T-helper 1 cell (primary cell): ENCODE measurements around the gene STN1.

ENCODE experiments used
- DNase-seq, 5 donors: peaks; one replicate each; pipeline ENCODE4 v3.0.0-alpha.2; 2012 to 2020

STN1 gene

DNA sequence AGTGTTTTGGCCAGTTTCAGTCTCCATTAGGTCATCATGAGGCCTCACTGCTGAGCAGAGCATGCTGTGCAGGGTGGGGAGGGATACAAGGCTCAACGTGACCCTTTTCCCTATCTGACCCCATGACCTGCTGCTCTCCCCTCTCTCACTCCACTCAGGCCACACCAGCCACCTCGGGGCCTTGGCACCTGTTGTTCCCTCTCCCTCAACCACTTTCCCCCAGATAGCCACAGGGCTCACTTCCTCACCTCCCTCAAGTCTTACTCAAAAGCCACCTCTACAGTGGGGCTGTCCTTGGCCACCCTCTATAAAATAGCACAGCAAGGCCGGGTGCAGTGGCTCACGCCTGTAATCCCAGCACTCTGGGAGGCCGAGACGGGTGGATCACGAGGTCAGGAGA, 76.5 kb downstream of the STN1 start:
- no peak for DNase-seq

- DNase-seq: no peak
Measured at GRCh38 chr10:103840740-103841070, 77.3 kb downstream of the STN1 start.

GRCh38 chr10:103839872-103840739, 77.9 kb downstream of the STN1 start:
- DNase-seq: no peak

GRCh38 chr10:103839519-103839871, 78.5 kb downstream of the STN1 start:
- DNase-seq: no peak

- DNase-seq: no peak
Measured at GRCh38 chr10:103838862-103839518, 79.0 kb downstream of the STN1 start.

DNA sequence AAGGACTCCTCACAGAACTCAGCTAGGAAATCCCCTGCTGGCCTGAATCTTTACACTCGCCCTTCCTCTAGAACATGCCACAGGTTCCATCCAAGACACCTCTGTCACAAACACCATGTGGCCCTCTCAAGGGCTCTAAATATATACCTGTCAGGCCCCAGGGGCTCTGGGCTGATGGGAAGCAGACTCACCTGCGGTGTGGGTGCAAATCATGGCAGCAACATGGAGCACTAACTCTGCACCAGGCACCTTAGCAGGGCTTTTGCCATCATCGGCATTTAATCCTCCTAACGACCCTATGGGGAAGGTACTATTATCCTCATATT, 80.0 kb downstream of the STN1 start:
- no peak for DNase-seq

- DNase-seq: no peak
Measured at GRCh38 chr10:103837370-103838069, 80.5 kb downstream of the STN1 start.

GRCh38 chr10:103836861-103837260, 81.1 kb downstream of the STN1 start:
- no peak for DNase-seq

GRCh38 chr10:103836273-103836672, 81.7 kb downstream of the STN1 start:
- no peak for DNase-seq

DNA sequence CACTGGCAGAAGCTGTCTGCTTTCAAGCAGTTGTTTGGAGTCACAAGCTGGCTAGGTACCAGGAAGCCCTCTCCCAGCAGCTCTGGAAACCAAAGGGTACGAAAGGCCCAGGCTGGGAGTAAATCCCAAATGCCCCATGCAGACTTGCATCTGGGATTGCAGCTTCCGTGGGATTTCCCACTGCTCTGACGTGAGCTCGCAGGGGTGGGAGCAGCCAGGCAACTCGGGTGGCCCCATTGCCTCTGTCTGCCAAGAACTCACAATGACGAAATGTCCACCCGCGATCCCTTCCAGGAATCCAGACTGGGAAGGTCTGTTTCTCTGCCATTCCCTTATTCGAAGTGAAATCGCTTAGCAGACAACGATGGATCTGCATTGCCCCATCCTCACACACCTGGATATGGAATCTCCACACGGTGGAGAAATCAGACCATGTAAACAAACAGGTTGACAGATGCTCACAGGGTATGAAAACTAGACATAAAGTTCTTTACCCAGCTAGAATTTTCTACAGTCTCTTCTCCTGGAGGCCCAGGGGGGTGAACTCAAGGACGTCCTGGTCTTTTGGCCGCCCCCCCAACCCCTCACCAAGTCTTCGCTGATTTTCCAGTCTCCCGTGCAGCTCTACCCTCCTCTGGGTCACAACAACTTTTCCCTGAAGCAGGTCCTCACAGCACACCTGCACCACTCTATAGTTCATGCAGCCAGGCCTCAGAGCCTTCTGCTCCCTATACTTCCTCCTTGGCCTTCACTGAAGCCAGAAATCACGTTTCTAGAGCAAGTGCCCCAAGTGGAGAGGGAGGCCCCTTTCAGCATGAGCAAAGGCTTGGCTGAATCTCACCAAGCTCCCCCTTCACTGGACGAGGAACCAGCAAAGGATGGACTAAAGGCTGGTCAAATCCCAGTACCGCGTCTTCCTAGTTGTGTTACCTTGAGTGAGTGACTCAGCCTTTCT, 82.6 kb downstream of the STN1 start:
- no peak for DNase-seq

GRCh38 chr10:103834436-103835095, 83.4 kb downstream of the STN1 start:
- no peak for DNase-seq

GRCh38 chr10:103833731-103834365, 84.1 kb downstream of the STN1 start:
- DNase-seq: no peak

DNA sequence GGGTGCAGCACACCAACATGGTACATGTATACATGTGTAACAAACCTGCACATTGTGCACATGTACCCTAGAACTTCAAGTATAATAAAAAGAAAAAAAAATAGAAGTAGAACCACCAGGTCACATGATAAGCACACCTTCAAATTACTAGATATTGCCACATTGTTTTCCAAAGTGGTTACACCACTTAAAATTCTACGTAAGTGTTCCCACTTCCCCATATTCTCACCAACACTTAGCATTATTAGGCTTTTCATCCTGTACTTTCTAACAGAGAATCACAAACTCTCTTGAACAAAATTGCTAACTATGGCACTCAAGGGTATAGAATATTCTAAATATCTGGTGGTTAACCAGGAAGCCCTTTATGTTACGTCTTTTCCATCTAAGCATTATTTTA, 85.2 kb downstream of the STN1 start:
- DNase-seq: no peak
